Esophagus squamous epithelium (tissue), 5 donors: ENCODE measurements around the gene TUB. TPM values are rescaled to one million over a fixed set of nuclear protein-coding genes. Genes with fewer than 3 reads are reported as not detected.

Experiments used
- DNase-seq: peaks from one replicate; lab custom pipeline; 2025; lab: John Stamatoyannopoulos, UW
- H3K27ac ChIP-seq, 4 donors: fragments of 200-600 bp; sonication (generic); one replicate each; pipeline ENCODE4 v1.5.1; 2016 to 2019; ENCODE audit warnings: mild to moderate bottlenecking in 1 of 4
- H3K27me3 ChIP-seq, 4 donors: fragments of 200-600 bp; sonication (generic); 1 replicate in 3 of 4; 2 replicates in 1 of 4; pipeline versions ENCODE4 v1.5.1 to v1.6.0; 2017 to 2021; ENCODE audit warnings: antibody characterized with exemption in 1 of 4
- H3K36me3 ChIP-seq, 3 donors: fragments of 200-600 bp; sonication (generic); one replicate each; pipeline ENCODE4 v1.5.1; 2016 to 2019
- H3K4me1 ChIP-seq, 3 donors: fragments of 200-600 bp; sonication (generic); one replicate each; pipeline ENCODE4 v1.5.1; 2017 to 2019
- H3K4me3 ChIP-seq, 4 donors: fragments of 200-600 bp; sonication (generic); 1 replicate in 3 of 4; 2 replicates in 1 of 4; pipeline ENCODE4 v1.5.1; 2016 to 2019; ENCODE audit warnings: mild to moderate bottlenecking in 2 of 4, moderate library complexity in 1 of 4
- H3K9me3 ChIP-seq, 3 donors: fragments of 200-600 bp; sonication (generic); one replicate each; pipeline ENCODE4 v1.5.1; 2016 to 2019
- CTCF ChIP-seq, 6 experiments: fragments of 450-650 bp in 4 of 6; fragments of 200-600 bp in 2 of 6; sonication (generic) in 2 of 6; IDR thresholded peaks; one replicate each; pipeline ENCODE4 v1.5.1; 2016 to 2019; ENCODE audit warnings: antibody characterized with exemption in 6 of 6, mild to moderate bottlenecking in 4 of 6, moderate library complexity in 4 of 6
- POLR2A ChIP-seq, 4 donors: fragments of 450-650 bp; IDR thresholded peaks; one replicate each; pipeline ENCODE4 v1.6.1; 2017; ENCODE audit warnings: antibody characterized with exemption in 4 of 4, mild to moderate bottlenecking in 4 of 4, moderate library complexity in 3 of 4
- WGBS, 2 donors: methylation state at CpG; one replicate each; pipeline ENCODE4 v1.1.5; 2018; 5-methylcytosine and 5-hydroxymethylcytosine counted together
- intact Hi-C: fragments of 100-400 bp; cut with DNase I; formaldehyde crosslinking; loops from one replicate; pipeline ENCODE4 v1.15.0; 2022
- total RNA-seq, 4 donors: library from RNA; depleted of rRNA; stranded (reverse); fragments of >200 nt; gene quantifications; one replicate each; pipeline ENCODE4 v1.1.0, GENCODE V29; 2016
- donor health status: DM: yes; HTN: yes; CAD: no.

The TUB gene
- total RNA-seq, 4 donors from 2014 or later = 1.7 to 6.1 (median 2.4) TPM

GRCh38 chr11:8093931-8094575 is 13.0 kb downstream of the TUB start:
- no peaks in the 10 kb centered on the region for H3K27me3 ChIP-seq
- H3K36me3 ChIP-seq = peaks cover 0 to 14% (median 0%) of the 10 kb centered on the region in 3 donors
- no peaks in the 10 kb centered on the region for H3K9me3 ChIP-seq
- WGBS, 2 donors = 83% methylated on average over 1 to 3 of the region's 9 CpGs
- no peak overlapping the region for H3K4me3 ChIP-seq
- no peak overlapping the region for H3K27ac ChIP-seq
- H3K4me1 ChIP-seq = peaks cover 0 to 28% (median 0%) of the 10 kb centered on the region in 3 donors
- DNase-seq = no peak
- TF ChIP-seq CTCF (IDR thresholded peaks at IDR 0.05) (no peak), POLR2A (IDR thresholded peaks at IDR 0.05) (no peak)
- intact Hi-C loops = loop anchor here (5.0 kb wide), 1 partner anchor 87 kb away; no protein-coding TSS in a partner anchor

- 86 to 87% methylated on average over 6 to 7 of the region's 11 CpGs for WGBS, 2 donors
- DNase-seq = no peak
Measured at GRCh38 chr11:8094656-8095055, 13.6 kb downstream of the TUB start.

GRCh38 chr11:8095371-8095770 is 14.4 kb downstream of the TUB start:
- H3K36me3 ChIP-seq = peaks cover 0 to 21% (median 0%) of the 10 kb centered on the region in 3 donors
- no peaks in the 10 kb centered on the region for H3K27me3 ChIP-seq
- no peak overlapping the region for H3K27ac ChIP-seq
- H3K4me3 ChIP-seq = no peak overlapping the region
- no peaks in the 10 kb centered on the region for H3K9me3 ChIP-seq
- intact Hi-C loops = no loop called here
- peaks cover 0 to 22% (median 0%) of the 10 kb centered on the region in 3 donors for H3K4me1 ChIP-seq
- TF ChIP-seq POLR2A (IDR thresholded peaks at IDR 0.05) (no peak), CTCF (IDR thresholded peaks at IDR 0.05) (no peak)
- 43% methylated on average over 4 of the region's 12 CpGs; no CpG with 5 or more reads in 1 of the 2 donors for WGBS, 2 donors
- no peak for DNase-seq

More at GRCh38 chr11:8094656-8095055, 13.6 kb downstream of the TUB start:
- TF ChIP-seq POLR2A (IDR thresholded peaks at IDR 0.05) (no peak), CTCF (IDR thresholded peaks at IDR 0.05) (no peak)
- Histone ChIP-seq H3K27me3 (no peaks in the 10 kb centered on the region), H3K9me3 (no peaks in the 10 kb centered on the region), H3K36me3 (peaks cover 0 to 14% (median 0%) of the 10 kb centered on the region in 3 donors), H3K27ac (no peak overlapping the region), H3K4me1 (peaks cover 0 to 28% (median 0%) of the 10 kb centered on the region in 3 donors), H3K4me3 (no peak overlapping the region)
- intact Hi-C loops = loop anchor here (5.0 kb wide), 1 partner anchor 87 kb away; no protein-coding TSS in a partner anchor

GRCh38 chr11:8095806-8096522 is 15.0 kb downstream of the TUB start:
- WGBS, 2 donors = 69 to 74% methylated on average over 3 to 4 of the region's 5 CpGs
- Histone ChIP-seq H3K27me3 (no peaks in the 10 kb centered on the region), H3K4me1 (peaks cover 0 to 18% (median 0%) of the 10 kb centered on the region in 3 donors), H3K4me3 (no peak overlapping the region), H3K27ac (no peak overlapping the region), H3K36me3 (peaks cover 0 to 25% (median 0%) of the 10 kb centered on the region in 3 donors), H3K9me3 (no peaks in the 10 kb centered on the region)
- TF ChIP-seq CTCF (IDR thresholded peaks at IDR 0.05) = no peak
- TF ChIP-seq POLR2A (IDR thresholded peaks at IDR 0.05) = no peak
- no peak for DNase-seq
- intact Hi-C loops = no loop called here

GRCh38 chr11:8096575-8096974 is 15.6 kb downstream of the TUB start:
- H3K36me3 ChIP-seq = peaks cover 0 to 31% (median 0%) of the 10 kb centered on the region in 3 donors
- no peak overlapping the region for H3K27ac ChIP-seq
- intact Hi-C loops = no loop called here
- no peak for DNase-seq
- H3K4me3 ChIP-seq = no peak overlapping the region
- 67% methylated on average over 5 of the region's 6 CpGs for WGBS, 2 donors
- TF ChIP-seq POLR2A (IDR thresholded peaks at IDR 0.05) (no peak), CTCF (IDR thresholded peaks at IDR 0.05) (no peak)
- H3K9me3 ChIP-seq = no peaks in the 10 kb centered on the region
- no peaks in the 10 kb centered on the region for H3K27me3 ChIP-seq
- peaks cover 0 to 18% (median 0%) of the 10 kb centered on the region in 3 donors for H3K4me1 ChIP-seq
